ENCODE data around the gene SORCS2. TPM values are rescaled to one million over a fixed set of nuclear protein-coding genes. Genes with fewer than 3 reads are reported as not detected.
A peak's percentile ranks its signal among the peaks of the same experiment; 100 is the strongest.

Gene SORCS2
- polyA plus RNA-seq, 1 of the 3 experiments (the other 2 are of a cell fraction): 1.6 TPM

GRCh38 chr4:7647600-7648543 lies 455.5 kb downstream of the SORCS2 start:
- H3K4me3 ChIP-seq (ENCODE audit: low read depth in 2 of 2, low read length in 1 of 2): no peak overlapping the region
- no peak overlapping the region for H2AFZ ChIP-seq (ENCODE audit: low read depth)
- 88% methylated on average over 21 of the region's 23 CpGs for WGBS (ENCODE audit: low lambda C conversion rate)
- H3K4me1 ChIP-seq (ENCODE audit: control insufficient read depth in 1 of 2, insufficient read depth in 2 of 2, low read depth in 1 of 2, low read length in 1 of 2): peaks cover 12 to 34% of the 10 kb centered on the region in 2 experiments; a peak in 3 of 4 replicates
- POLR2A ChIA-PET: no interaction called here
- H3K9me3 ChIP-seq: no peaks in the 10 kb centered on the region
- H4K20me1 ChIP-seq (ENCODE audit: insufficient read depth): no peaks in the 10 kb centered on the region
- no peaks in the 10 kb centered on the region for H3K79me2 ChIP-seq (ENCODE audit: insufficient read depth)
- no peaks in the 10 kb centered on the region for H3K9me2 ChIP-seq
- H3K9ac ChIP-seq: no peak overlapping the region
- CTCF ChIA-PET: interaction anchor here (0.7 kb wide), 1 partner anchor 72 kb away, joined by 3 read pairs; no protein-coding TSS in a partner anchor
- H3K36me3 ChIP-seq (replicated peaks in 1 of 2; ENCODE audit: control insufficient read depth in 1 of 2, insufficient read depth in 2 of 2, low read length in 1 of 2): no peaks in the 10 kb centered on the region
- DNase-seq: no peak
- 0 out of 4 replicates have a peak overlapping the region, but pooled peaks of 1 of the 2 experiments have one; percentile 86 for H3K27ac ChIP-seq (ENCODE audit: low read depth in 2 of 2, low read length in 1 of 2)
- peak overlapping the region; percentile 32; the same call in 1 of the 2 replicates for H3K4me2 ChIP-seq
- no peaks in the 10 kb centered on the region for H3K27me3 ChIP-seq (ENCODE audit: insufficient read depth)
- peaks cover 6% of the 10 kb centered on the region for H3F3A ChIP-seq (replicated peaks; ENCODE audit: insufficient read depth)
- TF ChIP-seq JUND (IDR thresholded peaks at IDR 0.05) (no peak), NRF1 (IDR thresholded peaks at IDR 0.05; ENCODE audit: low read depth, low read length) (no peak), RXRA (IDR thresholded peaks at IDR 0.05; ENCODE audit: borderline replicate concordance, low read depth) (peak; percentile 95; the same call in 1 of the 2 replicates), POLR2AphosphoS5 (IDR thresholded peaks at IDR 0.05; ENCODE audit: low read depth, low read length) (no peak), RFX5 (IDR thresholded peaks at IDR 0.05; ENCODE audit: low read length) (no peak), TAF1 (IDR thresholded peaks at IDR 0.05; ENCODE audit: borderline replicate concordance, low read depth, low read length) (no peak), RAD21 (IDR thresholded peaks at IDR 0.05; ENCODE audit: low read length) (no peak), MEF2A (IDR thresholded peaks at IDR 0.05; ENCODE audit: borderline replicate concordance, low read depth) (no peak), IRF3 (IDR thresholded peaks at IDR 0.05; ENCODE audit: low read depth, low read length) (no peak), YY1 (IDR thresholded peaks at IDR 0.05; ENCODE audit: low read depth) (no peak), CHD2 (IDR thresholded peaks at IDR 0.05; ENCODE audit: low read length, partially characterized antibody) (no peak), SMC3 (IDR thresholded peaks at IDR 0.05; ENCODE audit: low read depth, low read length) (no peak), TEAD4 (IDR thresholded peaks at IDR 0.05; ENCODE audit: borderline replicate concordance, insufficient read depth) (0 out of 2 replicates have a peak, but pooled peaks have one; percentile 19), GABPA (IDR thresholded peaks at IDR 0.05; ENCODE audit: low read depth) (0 out of 2 replicates have a peak, but pooled peaks have one; percentile 33), FOSL2 (IDR thresholded peaks at IDR 0.05; ENCODE audit: borderline replicate concordance, low read depth) (no peak; the same call in 1 of the 2 replicates), RCOR1 (IDR thresholded peaks at IDR 0.05; ENCODE audit: low read length) (no peak), MXI1 (IDR thresholded peaks at IDR 0.05; ENCODE audit: low read depth, low read length) (no peak), REST (IDR thresholded peaks at IDR 0.05; ENCODE audit: low read depth, low read length) (no peak), NFIC (IDR thresholded peaks at IDR 0.05; ENCODE audit: borderline replicate concordance) (no peak; the same call in 1 of the 2 replicates), FOXM1 (IDR thresholded peaks at IDR 0.05; ENCODE audit: low read depth) (no peak), TCF12 (IDR thresholded peaks at IDR 0.05) (peak; percentile 64), ELF1 (IDR thresholded peaks at IDR 0.05) (no peak)
- TF ChIP-seq, protein P1, sequence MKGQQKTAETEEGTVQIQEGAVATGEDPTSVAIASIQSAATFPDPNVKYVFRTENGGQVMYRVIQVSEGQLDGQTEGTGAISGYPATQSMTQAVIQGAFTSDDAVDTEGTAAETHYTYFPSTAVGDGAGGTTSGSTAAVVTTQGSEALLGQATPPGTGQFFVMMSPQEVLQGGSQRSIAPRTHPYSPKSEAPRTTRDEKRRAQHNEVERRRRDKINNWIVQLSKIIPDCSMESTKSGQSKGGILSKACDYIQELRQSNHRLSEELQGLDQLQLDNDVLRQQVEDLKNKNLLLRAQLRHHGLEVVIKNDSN (IDR thresholded peaks at IDR 0.05; ENCODE audit: borderline replicate concordance, low read depth): no peak
- TF ChIP-seq, protein P2, sequence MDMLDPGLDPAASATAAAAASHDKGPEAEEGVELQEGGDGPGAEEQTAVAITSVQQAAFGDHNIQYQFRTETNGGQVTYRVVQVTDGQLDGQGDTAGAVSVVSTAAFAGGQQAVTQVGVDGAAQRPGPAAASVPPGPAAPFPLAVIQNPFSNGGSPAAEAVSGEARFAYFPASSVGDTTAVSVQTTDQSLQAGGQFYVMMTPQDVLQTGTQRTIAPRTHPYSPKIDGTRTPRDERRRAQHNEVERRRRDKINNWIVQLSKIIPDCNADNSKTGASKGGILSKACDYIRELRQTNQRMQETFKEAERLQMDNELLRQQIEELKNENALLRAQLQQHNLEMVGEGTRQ (IDR thresholded peaks at IDR 0.05; ENCODE audit: borderline replicate concordance, low read depth, low read length): no peak
- TF ChIP-seq, protein P3, sequence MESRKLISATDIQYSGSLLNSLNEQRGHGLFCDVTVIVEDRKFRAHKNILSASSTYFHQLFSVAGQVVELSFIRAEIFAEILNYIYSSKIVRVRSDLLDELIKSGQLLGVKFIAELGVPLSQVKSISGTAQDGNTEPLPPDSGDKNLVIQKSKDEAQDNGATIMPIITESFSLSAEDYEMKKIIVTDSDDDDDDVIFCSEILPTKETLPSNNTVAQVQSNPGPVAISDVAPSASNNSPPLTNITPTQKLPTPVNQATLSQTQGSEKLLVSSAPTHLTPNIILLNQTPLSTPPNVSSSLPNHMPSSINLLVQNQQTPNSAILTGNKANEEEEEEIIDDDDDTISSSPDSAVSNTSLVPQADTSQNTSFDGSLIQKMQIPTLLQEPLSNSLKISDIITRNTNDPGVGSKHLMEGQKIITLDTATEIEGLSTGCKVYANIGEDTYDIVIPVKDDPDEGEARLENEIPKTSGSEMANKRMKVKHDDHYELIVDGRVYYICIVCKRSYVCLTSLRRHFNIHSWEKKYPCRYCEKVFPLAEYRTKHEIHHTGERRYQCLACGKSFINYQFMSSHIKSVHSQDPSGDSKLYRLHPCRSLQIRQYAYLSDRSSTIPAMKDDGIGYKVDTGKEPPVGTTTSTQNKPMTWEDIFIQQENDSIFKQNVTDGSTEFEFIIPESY (IDR thresholded peaks at IDR 0.05; ENCODE audit: borderline replicate concordance, low read depth): no peak

Measured in SK-N-SH (cell line).